ENCODE results near the gene CYP4F12.

- TF ChIP-seq CTCF (IDR thresholded peaks at IDR 0.05) (no peak), ZFX (IDR thresholded peaks at IDR 0.05; ENCODE audit: borderline replicate concordance) (no peak)
These were observed 57.7 kb downstream of the CYP4F12 start for GRCh38 chr19:15730538-15730937.

Data from 22Rv1 (cell line).